ENCODE results near the gene CTSC.

DNA sequence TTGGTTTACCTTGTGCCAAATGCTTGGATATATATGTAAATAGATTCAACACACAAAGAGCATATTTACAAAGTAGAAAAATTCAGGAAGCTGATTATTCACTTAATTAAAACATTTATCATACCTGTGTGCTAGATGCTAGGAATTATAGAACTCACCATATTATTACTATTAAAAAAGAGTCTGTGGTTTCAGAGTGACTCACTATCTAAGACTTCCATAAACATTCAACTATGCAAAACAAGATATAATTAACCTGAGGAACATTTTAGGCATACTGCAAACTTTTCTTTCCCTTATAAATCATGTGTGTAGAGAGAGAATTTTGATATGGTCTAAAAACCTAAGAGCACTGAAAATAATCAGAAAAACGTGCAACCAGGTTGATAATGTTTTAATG, 27.3 kb downstream of the CTSC start:
- TF ChIP-seq CTCF (tag by site-specific recombination; IDR thresholded peaks at IDR 0.05) (no peak), ZNF239 (tag by site-specific recombination; IDR thresholded peaks at IDR 0.05) (no peak), ZNF513 (tag by site-specific recombination; IDR thresholded peaks at IDR 0.05) (no peak), ZNF169 (tag by site-specific recombination; IDR thresholded peaks at IDR 0.05) (no peak)
